ENCODE data around the gene PHF10. TPM values are rescaled to one million over a fixed set of nuclear protein-coding genes. Genes with fewer than 3 reads are reported as not detected.

Gene PHF10
- total RNA-seq, 1 experiment from 2014 or later, result 26.6 TPM

Other genes with a start within 250 kb of the PHF10 start
- 9.3 and 12.3 TPM in 2 replicates for gene WDR27, start 22.5 kb downstream of the PHF10 start, total RNA-seq (2014; rRNA removed; shearing (Covaris generic))
- gene C6orf120, start 22.4 kb downstream of the PHF10 start, total RNA-seq (2014; rRNA removed; shearing (Covaris generic)), result 47.7 and 55.5 TPM in 2 replicates
- 1.8 and 2.0 TPM in 2 replicates for gene DYNLT2, start 27.1 kb upstream of the PHF10 start, total RNA-seq (2014; rRNA removed; shearing (Covaris generic))
- 15.6 and 15.9 TPM in 2 replicates for gene ERMARD, start 27.1 kb upstream of the PHF10 start, total RNA-seq (2014; rRNA removed; shearing (Covaris generic))

Data from RPMI7951 (cell line).